Measurements from ENCODE around the gene BICD1. TPM values are rescaled to one million over a fixed set of nuclear protein-coding genes. Genes with fewer than 3 reads are reported as not detected.

Gene BICD1
- total RNA-seq, result 10.9 and 11.2 TPM in 2 replicates

GRCh38 chr12:32106517-32107358, at the start of gene BICD1:
TSS of gene BICD1 (plus strand) at chr12:32106847. CDS start at chr12:32107332, 485 bp downstream.

GRCh38 chr12:32399370-32400113, 292.9 kb downstream of the BICD1 start, which contains the start of gene FGD4:
TSS of gene FGD4 (plus strand) at chr12:32399558.

Other genes with a start within 250 kb of the BICD1 start
- gene RESF1, start 147.4 kb upstream of the BICD1 start, total RNA-seq, result 15.4 and 26.6 TPM in 2 replicates